HCT116 (cell line): ENCODE data around the gene ADAMTS13.

Source experiments
- ATF3 ChIP-seq: IDR thresholded peaks from 2 replicates; pipeline ENCODE4 v1.6.1; 2012
- EZH2 ChIP-seq: fragments of 200-600 bp; sonication (generic); IDR thresholded peaks from 2 replicates; pipeline ENCODE4 v1.6.1; 2017; ENCODE audit warnings: antibody characterized with exemption, mixed run types
- FOSL1 ChIP-seq: IDR thresholded peaks from 2 replicates; pipeline ENCODE4 v1.6.1; 2012; ENCODE audit warnings: low read depth
- POLR2A ChIP-seq: IDR thresholded peaks from 2 replicates; pipeline ENCODE4 v1.7.0; 2011; ENCODE audit warnings: borderline replicate concordance; ENCODE audit not compliant: insufficient read depth, insufficient read length; ENCODE audit errors: extremely low read depth
- POLR2AphosphoS5 ChIP-seq: IDR thresholded peaks from 2 replicates; pipeline ENCODE4 v1.6.1; 2011; ENCODE audit warnings: mild to moderate bottlenecking, low read depth, low read length, moderate library complexity
- RAD21 ChIP-seq: IDR thresholded peaks from 2 replicates; pipeline ENCODE4 v1.6.1; 2012; ENCODE audit warnings: low read depth, mild to moderate bottlenecking
- SIN3A ChIP-seq: IDR thresholded peaks from 2 replicates; pipeline ENCODE4 v1.6.1; 2012; ENCODE audit warnings: low read depth
- SP1 ChIP-seq: IDR thresholded peaks from 2 replicates; pipeline ENCODE4 v1.6.1; 2012; ENCODE audit warnings: low read depth
- TF ChIP-seq, protein P1 (sequence below), 3 experiments: fragments of 200-600 bp in 1 of 3; sonication (generic) in 1 of 3; IDR thresholded peaks in 2 of 3; conservative IDR thresholded peaks in 1 of 3; 2 replicates each; pipeline ENCODE4 v1.5.1; 2012 to 2017; ENCODE audit warnings: low read depth in 2 of 3, low read length in 2 of 3, antibody characterized with exemption in 1 of 3, borderline replicate concordance in 1 of 3, control low read depth in 1 of 3, mild to moderate bottlenecking in 1 of 3, mixed read lengths in 1 of 3, mixed run types in 1 of 3, moderate library complexity in 1 of 3; ENCODE audit not compliant: insufficient read depth in 1 of 3
- TF ChIP-seq, protein P2 (sequence below): IDR thresholded peaks from 2 replicates; pipeline ENCODE4 v1.6.1; 2012; ENCODE audit warnings: low read depth

DNA sequence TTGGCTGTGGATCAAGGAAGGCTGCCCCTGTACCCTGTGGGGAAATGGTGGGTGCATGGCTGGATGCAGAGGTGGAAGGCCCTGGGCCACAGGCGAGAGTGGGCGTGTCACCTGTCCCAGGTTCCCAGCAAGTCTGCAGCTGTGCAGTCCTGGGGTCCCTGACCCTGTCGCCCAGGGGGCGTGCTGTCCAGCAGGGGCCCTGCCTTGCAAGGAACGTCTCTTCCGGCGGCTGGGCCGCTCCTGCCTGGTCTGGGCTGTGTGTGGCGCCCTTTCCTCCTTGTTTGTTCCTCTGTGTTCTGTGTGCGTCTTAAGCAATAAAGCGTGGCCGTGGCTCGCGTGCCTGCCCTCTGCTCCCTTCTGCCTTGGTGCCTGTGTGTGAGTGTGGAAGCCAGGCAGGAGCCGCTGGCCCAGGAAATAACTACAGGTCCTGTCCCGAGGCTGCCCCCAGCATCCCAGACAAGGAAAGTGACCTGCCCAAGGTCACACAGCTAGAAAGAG lies 48.3 kb downstream of the ADAMTS13 start:
- TF ChIP-seq, protein P1, sequence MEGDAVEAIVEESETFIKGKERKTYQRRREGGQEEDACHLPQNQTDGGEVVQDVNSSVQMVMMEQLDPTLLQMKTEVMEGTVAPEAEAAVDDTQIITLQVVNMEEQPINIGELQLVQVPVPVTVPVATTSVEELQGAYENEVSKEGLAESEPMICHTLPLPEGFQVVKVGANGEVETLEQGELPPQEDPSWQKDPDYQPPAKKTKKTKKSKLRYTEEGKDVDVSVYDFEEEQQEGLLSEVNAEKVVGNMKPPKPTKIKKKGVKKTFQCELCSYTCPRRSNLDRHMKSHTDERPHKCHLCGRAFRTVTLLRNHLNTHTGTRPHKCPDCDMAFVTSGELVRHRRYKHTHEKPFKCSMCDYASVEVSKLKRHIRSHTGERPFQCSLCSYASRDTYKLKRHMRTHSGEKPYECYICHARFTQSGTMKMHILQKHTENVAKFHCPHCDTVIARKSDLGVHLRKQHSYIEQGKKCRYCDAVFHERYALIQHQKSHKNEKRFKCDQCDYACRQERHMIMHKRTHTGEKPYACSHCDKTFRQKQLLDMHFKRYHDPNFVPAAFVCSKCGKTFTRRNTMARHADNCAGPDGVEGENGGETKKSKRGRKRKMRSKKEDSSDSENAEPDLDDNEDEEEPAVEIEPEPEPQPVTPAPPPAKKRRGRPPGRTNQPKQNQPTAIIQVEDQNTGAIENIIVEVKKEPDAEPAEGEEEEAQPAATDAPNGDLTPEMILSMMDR (IDR thresholded peaks at IDR 0.05 in 2 of 3, conservative IDR thresholded peaks at IDR 0.05 in 1 of 3; ENCODE audit: borderline replicate concordance in 1 of 3, insufficient read depth in 1 of 3, low read depth in 2 of 3, low read length in 2 of 3), result no peak
- TF ChIP-seq EZH2 (no peak), POLR2A (no peak), POLR2AphosphoS5 (no peak), RAD21 (no peak), ATF3 (no peak), SIN3A (no peak), SP1 (no peak), FOSL1 (no peak)
- TF ChIP-seq, protein P2, sequence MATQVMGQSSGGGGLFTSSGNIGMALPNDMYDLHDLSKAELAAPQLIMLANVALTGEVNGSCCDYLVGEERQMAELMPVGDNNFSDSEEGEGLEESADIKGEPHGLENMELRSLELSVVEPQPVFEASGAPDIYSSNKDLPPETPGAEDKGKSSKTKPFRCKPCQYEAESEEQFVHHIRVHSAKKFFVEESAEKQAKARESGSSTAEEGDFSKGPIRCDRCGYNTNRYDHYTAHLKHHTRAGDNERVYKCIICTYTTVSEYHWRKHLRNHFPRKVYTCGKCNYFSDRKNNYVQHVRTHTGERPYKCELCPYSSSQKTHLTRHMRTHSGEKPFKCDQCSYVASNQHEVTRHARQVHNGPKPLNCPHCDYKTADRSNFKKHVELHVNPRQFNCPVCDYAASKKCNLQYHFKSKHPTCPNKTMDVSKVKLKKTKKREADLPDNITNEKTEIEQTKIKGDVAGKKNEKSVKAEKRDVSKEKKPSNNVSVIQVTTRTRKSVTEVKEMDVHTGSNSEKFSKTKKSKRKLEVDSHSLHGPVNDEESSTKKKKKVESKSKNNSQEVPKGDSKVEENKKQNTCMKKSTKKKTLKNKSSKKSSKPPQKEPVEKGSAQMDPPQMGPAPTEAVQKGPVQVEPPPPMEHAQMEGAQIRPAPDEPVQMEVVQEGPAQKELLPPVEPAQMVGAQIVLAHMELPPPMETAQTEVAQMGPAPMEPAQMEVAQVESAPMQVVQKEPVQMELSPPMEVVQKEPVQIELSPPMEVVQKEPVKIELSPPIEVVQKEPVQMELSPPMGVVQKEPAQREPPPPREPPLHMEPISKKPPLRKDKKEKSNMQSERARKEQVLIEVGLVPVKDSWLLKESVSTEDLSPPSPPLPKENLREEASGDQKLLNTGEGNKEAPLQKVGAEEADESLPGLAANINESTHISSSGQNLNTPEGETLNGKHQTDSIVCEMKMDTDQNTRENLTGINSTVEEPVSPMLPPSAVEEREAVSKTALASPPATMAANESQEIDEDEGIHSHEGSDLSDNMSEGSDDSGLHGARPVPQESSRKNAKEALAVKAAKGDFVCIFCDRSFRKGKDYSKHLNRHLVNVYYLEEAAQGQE, result no peak
